DOHH2 (cell line): ENCODE results near the gene COL9A2.

Experiments
- H3F3A ChIP-seq: fragments of 200-600 bp; sonication (generic), shearing (Covaris generic); 2 replicates; pipeline ENCODE4 v1.6.0; 2016; ENCODE audit warnings: antibody characterized with exemption, mild to moderate bottlenecking; ENCODE audit not compliant: control insufficient read depth, insufficient read depth
- H3K27ac ChIP-seq: fragments of 200-600 bp; sonication (generic); 2 replicates; pipeline ENCODE4 v1.5.1; 2014; ENCODE audit warnings: low read depth, mild to moderate bottlenecking, low read length, moderate library complexity
- H3K27me3 ChIP-seq: fragments of 200-600 bp; sonication (generic); 2 replicates; pipeline ENCODE4 v1.6.1; 2014; ENCODE audit warnings: mild to moderate bottlenecking, low read length, mixed read lengths; ENCODE audit not compliant: control insufficient read depth
- H3K36me3 ChIP-seq: fragments of 200-600 bp; sonication (generic); 2 replicates; pipeline ENCODE4 v1.6.1; 2014; ENCODE audit warnings: mild to moderate bottlenecking, low read length, moderate library complexity, mixed read lengths; ENCODE audit not compliant: control insufficient read depth
- H3K4me1 ChIP-seq: fragments of 200-600 bp; sonication (generic); 2 replicates; pipeline ENCODE4 v1.6.1; 2014; ENCODE audit warnings: mild to moderate bottlenecking, low read length, mixed read lengths; ENCODE audit not compliant: control insufficient read depth
- H3K4me2 ChIP-seq: fragments of 200-600 bp; sonication (generic); 2 replicates; pipeline ENCODE4 v1.6.0; 2014; ENCODE audit warnings: mild to moderate bottlenecking, low read length, moderate library complexity
- H3K4me3 ChIP-seq: fragments of 200-600 bp; sonication (generic); 2 replicates; pipeline ENCODE4 v1.5.1; 2014; ENCODE audit warnings: mild to moderate bottlenecking, low read length, mixed read lengths
- H3K79me2 ChIP-seq: fragments of 200-600 bp; sonication (generic); 2 replicates; pipeline ENCODE4 v1.6.1; 2014; ENCODE audit warnings: mild to moderate bottlenecking, low read length, mixed read lengths; ENCODE audit not compliant: control insufficient read depth
- H3K9me2 ChIP-seq: fragments of 200-600 bp; sonication (generic); replicated peaks from 2 replicates; pipeline ENCODE4 v1.6.1; 2014; ENCODE audit warnings: mild to moderate bottlenecking, low read length, mixed read lengths; ENCODE audit not compliant: control insufficient read depth
- H3K9me3 ChIP-seq: fragments of 200-600 bp; sonication (generic); 2 replicates; pipeline ENCODE4 v1.6.1; 2014; ENCODE audit warnings: antibody characterized with exemption, low read length, mixed read lengths; ENCODE audit not compliant: control insufficient read depth, insufficient read depth
- H4K20me1 ChIP-seq: fragments of 200-600 bp; sonication (generic); 2 replicates; pipeline ENCODE4 v1.6.0; 2014; ENCODE audit warnings: low read depth, mild to moderate bottlenecking, antibody characterized with exemption, low read length, moderate library complexity; ENCODE audit not compliant: control insufficient read depth, insufficient read depth
- CTCF ChIP-seq: fragments of 200-600 bp; sonication (generic); IDR thresholded peaks from one replicate; pipeline ENCODE4 v1.5.1; 2014; ENCODE audit warnings: antibody characterized with exemption, mild to moderate bottlenecking, low read depth, low read length; ENCODE audit not compliant: poor library complexity, severe bottlenecking
- EZH2phosphoT487 ChIP-seq: fragments of 200-600 bp; sonication (generic); IDR thresholded peaks from 2 replicates; pipeline ENCODE4 v1.6.1; 2017; ENCODE audit warnings: borderline replicate concordance, mild to moderate bottlenecking, antibody characterized with exemption, low read length, moderate library complexity, mixed read lengths

Gene COL9A2

DNA sequence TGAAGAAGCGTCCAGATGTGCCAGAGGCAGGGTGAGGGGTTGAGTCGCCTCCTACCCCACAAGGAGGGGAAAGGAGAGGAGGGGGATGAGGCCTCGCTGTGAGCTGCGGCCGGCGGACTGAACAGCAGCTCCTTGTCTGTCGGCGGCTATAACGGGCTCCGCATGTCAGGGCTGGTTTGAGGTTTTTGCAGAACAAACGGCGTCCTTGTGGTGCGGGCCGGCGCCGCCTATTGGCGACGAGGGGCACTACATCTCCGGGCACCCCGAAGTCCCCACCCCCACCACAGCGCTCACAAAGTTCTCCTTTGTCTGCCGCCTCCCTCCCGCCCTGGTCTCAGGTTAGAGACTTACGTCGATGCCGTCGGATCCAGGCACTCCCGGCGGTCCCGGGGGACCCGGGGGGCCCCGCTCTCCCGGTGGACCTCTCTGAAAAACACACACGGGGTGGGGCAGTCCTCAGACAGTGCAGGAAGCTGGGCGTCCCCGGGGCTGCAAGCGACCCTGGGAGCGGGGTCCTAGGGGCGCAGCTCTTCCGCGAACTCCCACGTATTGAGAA is 1.8 kb downstream of the COL9A2 start:
- H3K4me3 ChIP-seq, result peak overlapping the region; percentile 61
- H3K4me1 ChIP-seq, result peaks cover 58% of the 10 kb centered on the region
- H4K20me1 ChIP-seq, result no peaks in the 10 kb centered on the region
- H3K27me3 ChIP-seq, result peaks cover 39% of the 10 kb centered on the region
- TF ChIP-seq CTCF (peak; percentile 80), EZH2phosphoT487 (no peak)
- no peaks in the 10 kb centered on the region for H3K79me2 ChIP-seq
- H3K36me3 ChIP-seq, result no peaks in the 10 kb centered on the region
- H3K4me2 ChIP-seq, result peak overlapping the region; percentile 66
- no peaks in the 10 kb centered on the region for H3K9me2 ChIP-seq
- H3K27ac ChIP-seq, result no peak overlapping the region
- no peaks in the 10 kb centered on the region for H3K9me3 ChIP-seq
- H3F3A ChIP-seq, result peaks cover 2% of the 10 kb centered on the region; the same call in 1 of the 2 replicates

DNA sequence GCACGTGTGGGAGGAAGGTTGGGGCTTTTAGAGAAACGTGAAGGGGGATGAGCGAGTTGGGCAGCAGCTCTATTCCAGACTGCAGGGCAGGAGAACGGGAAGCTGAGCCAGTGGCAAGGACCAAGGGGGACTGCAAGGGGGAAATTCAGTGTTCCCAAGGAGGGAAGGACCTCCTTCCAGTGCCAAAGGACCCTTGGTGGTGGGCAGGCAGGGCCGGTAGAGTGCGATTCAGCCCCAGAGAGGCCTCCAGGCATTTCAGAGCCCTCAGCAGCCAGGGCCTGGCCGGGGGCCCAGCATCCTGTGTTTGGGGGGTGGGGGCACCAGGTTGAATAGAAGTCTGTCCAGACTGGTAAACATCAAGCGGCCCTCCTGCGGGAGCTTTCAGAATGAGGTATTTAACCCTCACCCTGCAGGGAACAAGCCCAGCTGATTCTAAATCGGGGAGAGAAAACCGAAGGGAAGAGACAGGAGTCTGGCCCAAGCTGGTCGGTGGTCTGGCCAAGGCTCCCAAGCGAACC is 2.3 kb downstream of the COL9A2 start:
- H3K27ac ChIP-seq, result no peak overlapping the region

GRCh38 chr1:40313958-40314720 is 2.9 kb downstream of the COL9A2 start:
- Histone ChIP-seq H3K9me3 (no peaks in the 10 kb centered on the region), H4K20me1 (no peaks in the 10 kb centered on the region), H3K4me2 (peak overlapping the region; percentile 66), H3F3A (peaks cover 2% of the 10 kb centered on the region; the same call in 1 of the 2 replicates), H3K9me2 (no peaks in the 10 kb centered on the region), H3K36me3 (no peaks in the 10 kb centered on the region), H3K27ac (no peak overlapping the region), H3K79me2 (no peaks in the 10 kb centered on the region), H3K4me1 (peaks cover 58% of the 10 kb centered on the region), H3K27me3 (peaks cover 35% of the 10 kb centered on the region), H3K4me3 (no peak overlapping the region)
- TF ChIP-seq CTCF (no peak), EZH2phosphoT487 (no peak)

More for the DNA sequence above, 2.3 kb downstream of the COL9A2 start:
- H3K4me2 ChIP-seq, result peak overlapping the region; percentile 66
- no peaks in the 10 kb centered on the region for H4K20me1 ChIP-seq
- TF ChIP-seq EZH2phosphoT487, result no peak
- no peak for TF ChIP-seq CTCF
- peak overlapping the region; percentile 47 for H3K4me3 ChIP-seq
- no peaks in the 10 kb centered on the region for H3K79me2 ChIP-seq
- H3K9me3 ChIP-seq, result no peaks in the 10 kb centered on the region
- no peaks in the 10 kb centered on the region for H3K36me3 ChIP-seq
- H3K27me3 ChIP-seq, result peaks cover 39% of the 10 kb centered on the region
- H3K9me2 ChIP-seq, result no peaks in the 10 kb centered on the region
- H3F3A ChIP-seq, result peaks cover 2% of the 10 kb centered on the region; the same call in 1 of the 2 replicates
- peaks cover 58% of the 10 kb centered on the region for H3K4me1 ChIP-seq
